Right renal cortex interstitium (tissue), 3 donors: ENCODE measurements around the gene NOL8. TPM values are rescaled to one million over a fixed set of nuclear protein-coding genes. Genes with fewer than 3 reads are reported as not detected.

Experiments used
- DNase-seq, 3 donors: peaks; one replicate each; pipeline ENCODE4 v3.0.0-alpha.2; 2013; ENCODE audit warnings: low read depth in 3 of 3, low spot score in 2 of 3
- polyA plus RNA-seq, 3 donors: library from polyadenylated mRNA; unstranded; fragments of 120-200 nt; gene quantifications; one replicate each; pipeline ENCODE4 v1.2.1, GENCODE V29; 2013; ENCODE audit not compliant: insufficient read length in 3 of 3

Gene NOL8
- polyA plus RNA-seq, 3 donors: 43.4 to 48.7 (median 45.8) TPM

- DNase-seq: no peak
Measured at GRCh38 chr9:92275541-92275940, 49.6 kb downstream of the NOL8 start.

DNA sequence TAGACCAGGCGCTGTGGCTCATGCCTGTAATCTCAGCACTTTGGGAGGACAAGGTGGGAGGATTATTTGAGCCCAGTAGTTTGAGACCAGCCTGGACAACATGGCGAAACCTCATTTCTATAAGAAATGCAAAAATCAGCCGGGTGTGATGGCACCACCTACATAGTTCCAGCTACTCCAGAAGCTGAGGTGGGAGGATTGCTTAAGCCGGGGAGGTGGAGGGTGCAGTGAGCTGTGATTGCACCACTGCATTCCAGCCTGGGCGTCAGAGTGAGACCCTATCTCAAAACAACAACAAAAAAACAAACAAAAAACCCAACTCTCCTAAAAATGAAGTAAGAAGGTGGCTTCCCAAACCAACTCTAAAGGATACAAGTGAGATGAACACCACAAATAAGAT, 54.6 kb downstream of the NOL8 start:
- DNase-seq: no peak

DNA sequence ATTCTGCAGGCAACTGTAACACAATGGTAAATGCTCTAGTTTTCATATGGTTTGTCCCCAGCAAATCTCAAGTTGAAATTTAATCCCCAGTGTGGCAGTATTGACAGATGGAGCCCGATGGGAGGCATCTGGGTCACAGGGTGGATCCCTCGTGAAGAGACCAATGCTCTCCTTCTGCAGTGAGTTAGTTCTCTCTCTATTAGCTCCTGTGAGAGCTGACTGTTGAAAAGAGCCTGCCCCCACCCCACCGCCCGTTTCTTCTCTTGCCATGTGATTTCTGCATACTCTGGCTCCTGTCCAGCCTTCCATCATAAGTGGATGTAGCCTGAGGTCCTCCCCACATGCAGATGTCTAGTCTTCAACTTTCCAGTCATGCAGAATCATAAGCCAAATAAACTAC, 58.7 kb downstream of the NOL8 start:
- DNase-seq: no peak

DNA sequence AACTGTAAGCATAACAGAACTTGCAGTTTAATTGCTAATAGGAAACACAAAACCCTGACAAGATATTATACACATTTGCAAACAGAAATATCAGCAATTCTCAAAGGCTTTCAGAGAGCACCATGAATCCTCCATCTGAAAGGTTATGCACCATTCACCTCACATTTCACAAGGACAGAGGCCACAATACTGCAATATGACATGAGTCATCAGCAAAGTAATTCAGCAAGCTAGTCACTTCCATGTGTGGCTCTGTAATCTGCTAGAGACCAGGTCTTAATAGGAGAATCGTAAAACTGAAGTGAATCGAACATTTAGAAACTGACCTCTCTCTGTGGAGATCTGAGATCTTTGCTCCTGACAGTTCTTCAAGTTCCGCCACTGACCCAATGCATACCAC, 60.0 kb downstream of the NOL8 start:
- no peak for DNase-seq

GRCh38 chr9:92263131-92263530, 62.0 kb downstream of the NOL8 start:
- no peak for DNase-seq

GRCh38 chr9:92257327-92257726, 67.8 kb downstream of the NOL8 start:
- DNase-seq: no peak

- DNase-seq: peak in 1 of 3 donors; percentile 53
Measured at GRCh38 chr9:92254381-92255337, 70.5 kb downstream of the NOL8 start.

GRCh38 chr9:92253656-92254055, 71.5 kb downstream of the NOL8 start:
- no peak for DNase-seq

- no peak for DNase-seq
Measured at GRCh38 chr9:92247981-92248380, 77.2 kb downstream of the NOL8 start.

Other genes with a start within 250 kb of the NOL8 start
- 100 to 1,000 TPM in 1 of 3 donors, 10 to 100 TPM in 2; 93.8 to 109 (median 99.7) TPM for gene SPTLC1, start 209.9 kb downstream of the NOL8 start, polyA plus RNA-seq
- 100 to 1,000 TPM; 102 to 112 (median 106) TPM for gene IARS1, start 31.7 kb downstream of the NOL8 start, polyA plus RNA-seq
- gene CENPP, start 603 bp upstream of the NOL8 start, polyA plus RNA-seq: 1 to 10 TPM; 5.7 to 7.7 (median 6.3) TPM
- 10 to 100 TPM; 34.0 to 55.2 (median 47.4) TPM for gene OGN, start 79.2 kb upstream of the NOL8 start, polyA plus RNA-seq
- gene OMD, start 99.1 kb upstream of the NOL8 start, polyA plus RNA-seq: 1 to 10 TPM in 2 of 3 donors, under 1 TPM in 1; 0.41 to 1.5 (median 1.1) TPM
- gene ASPN, start 157.2 kb upstream of the NOL8 start, polyA plus RNA-seq: 10 to 100 TPM; 10.2 to 16.4 (median 15.1) TPM
- 10 to 100 TPM; 14.8 to 21.1 (median 16.1) TPM for gene ECM2, start 210.6 kb upstream of the NOL8 start, polyA plus RNA-seq